BJ (cell line): ENCODE data around the gene FRMD5. TPM values are rescaled to one million over a fixed set of nuclear protein-coding genes. Genes with fewer than 3 reads are reported as not detected.

Experiments used
- CTCF ChIA-PET: fragments of 350-600 bp; formaldehyde crosslinking; extraction: SDS; loops from one replicate; lab custom pipeline; 2021; ENCODE audit warnings: antibody characterized with exemption, inconsistent platforms; lab: Yijun Ruan, JAX
- POLR2A ChIA-PET: fragments of 300-600 bp; sonication (Branson Sonifier 250); formaldehyde crosslinking; extraction: SDS; loops from one replicate; lab custom pipeline; 2021; ENCODE audit warnings: antibody characterized with exemption; lab: Charles Lee
- DNase-seq: peaks from one replicate; pipeline ENCODE4 v3.0.0-alpha.2; 2011; ENCODE audit warnings: low read depth
- H3K27me3 ChIP-seq: 2 replicates; pipeline ENCODE4 v1.6.0; 2011; ENCODE audit warnings: low read length; ENCODE audit not compliant: control insufficient read depth, insufficient read depth
- H3K36me3 ChIP-seq: 2 replicates; pipeline ENCODE4 v1.5.1; 2011; ENCODE audit warnings: low read length; ENCODE audit not compliant: control insufficient read depth, insufficient read depth
- H3K4me3 ChIP-seq: 2 replicates; pipeline ENCODE4 v1.5.1; 2011; ENCODE audit warnings: low read depth, mild to moderate bottlenecking, control low read depth, low read length
- CTCF ChIP-seq: IDR thresholded peaks from 2 replicates; pipeline ENCODE4 v1.5.1; 2011; ENCODE audit warnings: low read depth, mild to moderate bottlenecking, control low read depth, inconsistent platforms, low read length, moderate library complexity; ENCODE audit not compliant: insufficient read depth
- polyA plus RNA-seq: library from polyadenylated mRNA; depleted of rRNA; stranded (reverse); fragments of >200 nt; gene quantifications from 2 replicates; pipeline ENCODE4 v1.2.3, GENCODE V29; 2011

Gene FRMD5
- polyA plus RNA-seq, 1 experiment: 0.96 TPM

GRCh38 chr15:43930556-43930955 lies 264.5 kb downstream of the FRMD5 start:
- H3K27me3 ChIP-seq: no peaks in the 10 kb centered on the region
- CTCF ChIA-PET: interaction anchor here (0.9 to 3.2 kb wide), 2 partner anchors 8 to 17 kb away, joined by 4 to 15 read pairs; no protein-coding TSS in a partner anchor
- DNase-seq: no peak
- TF ChIP-seq CTCF: no peak
- no peak overlapping the region for H3K4me3 ChIP-seq
- no peaks in the 10 kb centered on the region for H3K36me3 ChIP-seq
- POLR2A ChIA-PET: no interaction called here

GRCh38 chr15:43930079-43930478 lies 265.0 kb downstream of the FRMD5 start:
- H3K27me3 ChIP-seq: no peaks in the 10 kb centered on the region
- POLR2A ChIA-PET: interaction anchor here (0.8 kb wide), 1 partner anchor 9 kb away, joined by 3 read pairs; no protein-coding TSS in a partner anchor
- no peak overlapping the region for H3K4me3 ChIP-seq
- DNase-seq: no peak
- CTCF ChIA-PET: interaction anchor here (0.6 to 3.2 kb wide), 4 partner anchors 9 to 62 kb away, joined by 3 to 15 read pairs (median 4); no protein-coding TSS in a partner anchor
- no peak for TF ChIP-seq CTCF
- no peaks in the 10 kb centered on the region for H3K36me3 ChIP-seq

GRCh38 chr15:43928152-43928551 lies 266.9 kb downstream of the FRMD5 start:
- no peak for DNase-seq
- Histone ChIP-seq H3K4me3 (no peak overlapping the region), H3K36me3 (no peaks in the 10 kb centered on the region), H3K27me3 (no peaks in the 10 kb centered on the region)
- ChIA-PET POLR2A (no interaction called here), CTCF (interaction anchor here (1.0 to 3.2 kb wide), 3 partner anchors 11 to 293 kb away, joined by 4 to 15 read pairs (median 5); no protein-coding TSS in a partner anchor)
- no peak for TF ChIP-seq CTCF

- H3K27me3 ChIP-seq: no peaks in the 10 kb centered on the region
- no peaks in the 10 kb centered on the region for H3K36me3 ChIP-seq
- no peak for TF ChIP-seq CTCF
- H3K4me3 ChIP-seq: no peak overlapping the region
- POLR2A ChIA-PET: no interaction called here
- DNase-seq: no peak
- CTCF ChIA-PET: interaction anchor here (0.6 to 3.2 kb wide), 3 partner anchors 12 to 55 kb away, joined by 3 to 15 read pairs (median 3); no protein-coding TSS in a partner anchor
Observed at GRCh38 chr15:43927203-43927602, 267.9 kb downstream of the FRMD5 start.

GRCh38 chr15:43923553-43923952 lies 271.5 kb downstream of the FRMD5 start:
- DNase-seq: no peak
- H3K4me3 ChIP-seq: no peak overlapping the region
- no peaks in the 10 kb centered on the region for H3K27me3 ChIP-seq
- ChIA-PET CTCF (interaction anchor here (0.6 to 1.2 kb wide), 2 partner anchors 11 to 19 kb away, joined by 3 read pairs; no protein-coding TSS in a partner anchor), POLR2A (no interaction called here)
- TF ChIP-seq CTCF: no peak
- no peaks in the 10 kb centered on the region for H3K36me3 ChIP-seq
